HG02610 (cell line): ENCODE results near the gene FGFR3.

ENCODE experiments used
- ATAC-seq: cut with Tn5 transposase; IDR thresholded peaks from one replicate; pipeline ENCODE4 v1.9.1; 2021; ENCODE audit warnings: mild to moderate bottlenecking, moderate library complexity; ENCODE audit not compliant: unreplicated experiment

FGFR3 gene

GRCh38 chr4:1801286-1801958 is 8.3 kb downstream of the FGFR3 start:
- no peak for ATAC-seq

- ATAC-seq, result no peak
These were observed 9.1 kb downstream of the FGFR3 start for GRCh38 chr4:1802151-1802715.

DNA sequence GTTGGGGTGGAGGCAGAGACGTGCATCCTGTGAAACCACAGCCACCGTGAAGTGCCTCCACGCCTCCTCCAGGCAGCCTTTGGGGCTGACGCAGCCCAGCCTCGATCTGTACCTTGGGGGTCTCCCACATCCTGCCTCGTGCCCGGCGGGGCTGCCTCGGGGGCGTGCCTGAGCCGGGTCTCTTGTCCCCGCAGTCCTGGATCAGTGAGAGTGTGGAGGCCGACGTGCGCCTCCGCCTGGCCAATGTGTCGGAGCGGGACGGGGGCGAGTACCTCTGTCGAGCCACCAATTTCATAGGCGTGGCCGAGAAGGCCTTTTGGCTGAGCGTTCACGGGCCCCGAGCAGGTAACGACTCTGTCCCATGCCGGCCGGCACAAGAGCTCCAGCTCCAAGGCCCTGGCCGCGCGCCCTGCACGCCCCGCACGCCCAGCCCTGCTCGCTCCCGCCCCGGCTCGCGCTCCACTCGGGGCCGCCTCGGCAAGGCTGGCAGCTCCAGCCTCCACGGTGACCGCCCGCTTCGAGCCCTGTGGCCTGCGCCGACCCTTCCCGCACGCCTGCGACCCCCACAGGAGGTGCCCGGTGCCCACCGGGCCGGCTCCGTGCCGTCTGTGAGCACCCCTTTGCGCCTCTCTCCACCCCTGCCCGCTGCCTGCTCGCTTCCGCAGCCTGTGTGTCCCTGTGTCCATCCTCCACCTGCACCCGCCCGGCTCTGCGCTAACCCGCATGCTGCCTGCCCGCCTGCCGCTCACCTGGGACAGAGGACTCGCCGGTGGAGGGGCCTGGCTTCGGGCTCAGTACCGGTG is 9.8 kb downstream of the FGFR3 start:
- ATAC-seq, result no peak

- ATAC-seq, result no peak
These were observed 10.7 kb downstream of the FGFR3 start for GRCh38 chr4:1803523-1804423.

DNA sequence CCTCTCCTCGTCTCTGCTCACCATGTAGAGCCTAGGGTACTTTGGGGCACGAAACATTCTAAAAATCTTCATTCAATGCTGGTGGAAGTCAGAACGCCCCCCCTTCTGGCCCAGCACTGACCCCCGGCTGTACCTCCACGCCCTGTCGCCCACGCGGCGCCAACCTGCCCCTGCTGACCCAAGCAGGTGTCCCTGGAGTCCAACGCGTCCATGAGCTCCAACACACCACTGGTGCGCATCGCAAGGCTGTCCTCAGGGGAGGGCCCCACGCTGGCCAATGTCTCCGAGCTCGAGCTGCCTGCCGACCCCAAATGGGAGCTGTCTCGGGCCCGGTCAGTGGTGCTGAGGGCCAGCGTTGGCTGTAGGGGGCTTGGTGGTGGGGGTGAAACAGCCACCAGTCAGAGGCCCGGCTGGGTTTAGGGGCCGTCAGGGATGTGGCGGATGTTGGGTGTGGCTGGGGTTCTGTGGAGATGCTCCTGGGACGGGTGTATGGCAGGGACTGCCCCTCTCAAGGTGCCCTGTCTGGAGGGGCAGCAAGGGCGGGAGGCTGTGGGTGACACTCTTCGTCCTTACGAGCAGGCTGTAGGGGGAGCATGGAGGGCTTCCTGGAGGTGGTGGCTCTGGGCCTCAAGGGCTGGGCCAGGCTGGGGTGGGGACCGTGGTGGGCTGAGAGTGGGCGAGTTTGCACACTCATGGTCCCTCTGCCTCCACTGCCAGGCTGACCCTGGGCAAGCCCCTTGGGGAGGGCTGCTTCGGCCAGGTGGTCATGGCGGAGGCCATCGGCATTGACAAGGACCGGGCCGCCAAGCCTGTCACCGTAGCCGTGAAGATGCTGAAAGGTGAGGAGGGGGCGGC is 11.8 kb downstream of the FGFR3 start:
- ATAC-seq, result no peak

DNA sequence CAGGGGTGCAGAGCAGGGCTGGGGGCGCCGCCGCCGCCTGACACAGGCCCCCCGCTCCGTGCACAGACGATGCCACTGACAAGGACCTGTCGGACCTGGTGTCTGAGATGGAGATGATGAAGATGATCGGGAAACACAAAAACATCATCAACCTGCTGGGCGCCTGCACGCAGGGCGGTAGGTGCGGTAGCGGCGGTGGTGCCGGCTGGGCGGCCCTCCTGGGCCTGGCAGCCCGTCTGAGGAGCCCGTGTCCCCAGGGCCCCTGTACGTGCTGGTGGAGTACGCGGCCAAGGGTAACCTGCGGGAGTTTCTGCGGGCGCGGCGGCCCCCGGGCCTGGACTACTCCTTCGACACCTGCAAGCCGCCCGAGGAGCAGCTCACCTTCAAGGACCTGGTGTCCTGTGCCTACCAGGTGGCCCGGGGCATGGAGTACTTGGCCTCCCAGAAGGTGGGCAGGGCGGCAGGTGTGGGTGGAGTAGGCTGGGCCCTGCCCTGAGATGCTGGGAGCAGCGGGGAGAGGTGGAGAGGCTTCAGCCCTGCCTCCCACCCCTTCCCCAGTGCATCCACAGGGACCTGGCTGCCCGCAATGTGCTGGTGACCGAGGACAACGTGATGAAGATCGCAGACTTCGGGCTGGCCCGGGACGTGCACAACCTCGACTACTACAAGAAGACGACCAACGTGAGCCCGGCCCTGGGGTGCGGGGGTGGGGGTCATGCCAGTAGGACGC is 12.6 kb downstream of the FGFR3 start:
- no peak for ATAC-seq

GRCh38 chr4:1806223-1806564 is 13.1 kb downstream of the FGFR3 start:
- no peak for ATAC-seq

GRCh38 chr4:1806596-1807331 is 13.7 kb downstream of the FGFR3 start:
- no peak for ATAC-seq

DNA sequence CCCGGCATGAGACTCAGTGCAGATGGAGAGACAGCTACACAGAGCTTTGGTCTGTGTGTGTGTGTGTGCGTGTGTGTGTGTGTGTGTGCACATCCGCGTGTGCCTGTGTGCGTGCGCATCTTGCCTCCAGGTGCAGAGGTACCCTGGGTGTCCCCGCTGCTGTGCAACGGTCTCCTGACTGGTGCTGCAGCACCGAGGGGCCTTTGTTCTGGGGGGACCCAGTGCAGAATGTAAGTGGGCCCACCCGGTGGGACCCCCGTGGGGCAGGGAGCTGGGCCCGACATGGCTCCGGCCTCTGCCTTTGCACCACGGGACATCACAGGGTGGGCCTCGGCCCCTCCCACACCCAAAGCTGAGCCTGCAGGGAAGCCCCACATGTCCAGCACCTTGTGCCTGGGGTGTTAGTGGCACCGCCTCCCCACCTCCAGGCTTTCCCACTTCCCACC is 14.3 kb downstream of the FGFR3 start:
- no peak for ATAC-seq

DNA sequence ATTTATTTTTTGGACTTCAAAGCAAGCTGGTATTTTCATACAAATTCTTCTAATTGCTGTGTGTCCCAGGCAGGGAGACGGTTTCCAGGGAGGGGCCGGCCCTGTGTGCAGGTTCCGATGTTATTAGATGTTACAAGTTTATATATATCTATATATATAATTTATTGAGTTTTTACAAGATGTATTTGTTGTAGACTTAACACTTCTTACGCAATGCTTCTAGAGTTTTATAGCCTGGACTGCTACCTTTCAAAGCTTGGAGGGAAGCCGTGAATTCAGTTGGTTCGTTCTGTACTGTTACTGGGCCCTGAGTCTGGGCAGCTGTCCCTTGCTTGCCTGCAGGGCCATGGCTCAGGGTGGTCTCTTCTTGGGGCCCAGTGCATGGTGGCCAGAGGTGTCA is 15.3 kb downstream of the FGFR3 start:
- ATAC-seq, result no peak

DNA sequence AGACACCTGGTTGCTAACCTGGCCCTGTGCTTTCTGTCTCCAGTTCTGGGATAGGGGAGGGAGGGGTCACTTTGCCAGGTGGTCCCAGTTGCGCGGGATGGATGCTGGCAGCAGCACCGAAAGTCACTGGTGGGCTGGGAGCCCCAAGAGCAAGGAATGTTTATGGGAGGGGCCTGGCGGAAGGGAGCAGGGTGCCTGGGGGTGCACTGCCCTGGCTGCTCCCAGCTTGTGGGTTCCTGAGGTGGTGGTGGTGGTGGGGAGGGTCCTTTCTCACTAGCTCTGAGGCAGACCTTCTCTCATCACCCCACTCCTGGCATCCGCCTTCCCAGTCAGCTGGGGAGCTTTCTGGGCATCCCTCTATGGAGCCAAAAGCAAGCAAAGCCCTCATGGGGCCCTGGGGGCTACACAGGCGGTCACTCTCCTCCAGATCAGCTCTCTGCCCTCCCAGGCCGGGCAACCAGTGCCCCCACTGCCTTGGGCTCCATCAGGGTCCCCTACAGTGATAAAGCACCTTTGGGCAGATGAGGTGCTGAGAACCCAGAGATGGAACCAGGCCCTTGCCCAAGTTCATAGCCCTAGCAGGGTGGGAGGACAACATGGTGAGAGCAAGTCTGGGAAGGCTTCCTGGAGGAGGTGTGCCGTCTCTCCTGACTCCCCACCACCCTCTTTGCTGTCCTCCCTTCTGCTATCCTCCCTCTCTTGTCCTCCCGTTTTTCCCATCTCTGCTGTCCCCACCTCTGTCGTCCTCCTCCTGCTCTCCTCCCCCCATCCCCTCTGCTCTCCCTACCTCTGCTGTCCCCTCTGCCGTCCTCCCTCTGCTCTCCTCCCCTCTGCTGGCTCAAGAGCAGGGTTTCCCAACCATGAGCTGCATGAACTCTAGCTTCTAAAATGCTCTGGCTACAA is 16.0 kb downstream of the FGFR3 start:
- ATAC-seq, result no peak

DNA sequence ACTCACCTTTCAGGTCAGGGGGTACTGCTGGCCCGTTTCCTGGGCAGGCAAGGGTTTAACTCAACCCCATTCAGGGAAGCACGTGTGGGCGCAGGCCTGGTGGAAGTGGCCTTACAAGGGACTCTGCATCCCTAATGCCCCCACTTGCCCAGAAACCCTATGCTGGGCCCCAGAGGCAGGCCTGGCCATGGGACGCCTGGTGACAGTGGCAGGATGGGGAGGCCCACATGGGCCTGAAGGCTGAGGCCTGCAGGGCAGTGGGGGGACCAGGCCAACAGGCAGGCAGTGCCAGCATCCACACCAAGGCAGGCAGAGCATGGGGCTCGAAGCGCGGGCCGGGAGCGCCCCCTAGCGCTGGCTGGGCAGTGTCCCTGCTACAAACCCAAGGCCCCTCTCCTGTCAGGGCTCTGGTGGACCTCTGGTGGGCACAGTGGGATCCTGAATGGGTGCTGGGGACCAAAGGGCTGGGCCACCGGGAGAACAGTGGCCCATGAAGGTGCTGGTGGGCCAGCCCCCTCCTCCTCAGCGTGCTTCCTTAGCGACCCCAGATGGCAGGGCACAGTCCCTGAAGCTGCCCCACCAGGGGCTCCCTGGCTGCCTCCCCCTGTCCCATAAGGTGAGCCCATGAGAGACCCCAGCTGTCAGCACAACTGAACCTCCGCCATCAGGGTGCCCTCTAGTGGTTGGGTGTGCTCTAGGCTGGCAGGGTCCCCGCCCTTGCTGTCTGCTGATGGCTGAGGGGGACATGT is 16.8 kb downstream of the FGFR3 start:
- no peak for ATAC-seq

DNA sequence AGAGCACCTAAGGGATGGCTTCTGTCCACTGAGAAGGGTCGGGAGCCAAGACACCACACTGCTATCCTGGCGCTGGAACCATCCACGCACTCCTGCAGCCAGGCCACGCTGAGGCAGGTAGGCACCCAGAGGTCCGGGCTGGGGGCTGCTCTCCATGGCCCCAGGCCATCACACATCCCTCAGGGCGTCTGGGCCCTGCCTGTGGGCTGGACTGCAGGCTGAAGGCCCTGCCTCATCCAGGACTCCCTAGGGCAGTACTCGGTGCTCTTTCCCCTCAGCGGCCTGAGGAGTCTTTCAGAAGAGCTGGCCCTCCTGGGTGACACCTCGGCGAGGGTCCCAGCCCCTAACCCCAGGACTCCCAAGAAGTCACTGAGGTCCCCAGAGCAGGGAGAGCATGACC is 17.7 kb downstream of the FGFR3 start:
- no peak for ATAC-seq

DNA sequence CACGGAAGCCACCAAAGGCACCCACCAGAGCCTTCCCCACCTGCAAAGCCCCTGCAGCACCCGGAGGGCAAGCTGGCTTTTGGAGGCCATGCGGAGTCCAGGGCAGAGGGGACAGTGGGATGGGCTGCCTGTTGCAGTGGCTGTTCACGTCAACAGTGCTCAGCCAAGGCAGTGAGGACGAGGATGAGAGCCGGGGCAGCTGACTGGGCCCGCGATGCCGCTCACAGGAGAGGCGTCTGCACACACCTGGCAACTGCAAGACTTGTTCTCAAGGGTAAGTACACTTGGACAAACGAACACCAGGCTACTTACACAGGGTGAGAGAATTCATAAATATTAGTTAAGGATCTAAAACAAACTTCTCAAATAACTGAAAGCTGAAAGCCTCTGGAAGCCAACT is 19.6 kb downstream of the FGFR3 start:
- no peak for ATAC-seq

- no peak for ATAC-seq
These were observed 20.1 kb downstream of the FGFR3 start for GRCh38 chr4:1813231-1813630.

DNA sequence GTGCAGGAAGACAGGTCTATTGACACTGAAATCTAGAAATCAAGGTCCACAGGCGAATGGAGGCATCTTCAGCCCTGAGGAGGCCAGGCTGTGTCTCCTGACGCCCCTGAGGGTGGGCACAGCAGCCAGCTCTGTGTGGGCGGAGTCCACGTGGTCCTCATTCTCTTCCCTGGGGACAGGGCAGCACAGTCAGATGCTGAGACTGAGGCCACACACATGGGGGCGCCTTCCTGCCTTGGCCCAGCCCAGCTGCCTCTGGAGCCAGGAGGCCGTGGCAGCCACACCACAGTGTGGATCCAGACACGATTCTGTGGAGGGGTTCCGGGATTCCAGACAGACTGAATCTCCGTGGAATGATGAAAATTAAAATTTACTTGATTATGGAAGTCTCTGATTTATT is 20.8 kb downstream of the FGFR3 start:
- ATAC-seq, result no peak

GRCh38 chr4:1814453-1814852 is 21.4 kb downstream of the FGFR3 start:
- ATAC-seq, result no peak
